ENCODE measurements around the gene MSLN.

GRCh38 chr16:764848-765487, 4.4 kb downstream of the MSLN start:
- TF ChIP-seq POLR2AphosphoS5 (IDR thresholded peaks at IDR 0.05; ENCODE audit: low read depth, low read length) = no peak
- TF ChIP-seq POLR2A (IDR thresholded peaks at IDR 0.05; ENCODE audit: low read depth, low read length) = no peak
- TF ChIP-seq TAF1 (IDR thresholded peaks at IDR 0.05; ENCODE audit: borderline replicate concordance, low read depth, low read length) = no peak

Data from GM12892 (cell line).